Astrocyte (in vitro differentiated cells and primary cell): ENCODE data around the gene DUSP23.

Source experiments
- CTCF ChIP-seq: IDR thresholded peaks from 2 replicates; pipeline ENCODE4 v1.5.1; 2011; ENCODE audit warnings: low read depth, mild to moderate bottlenecking, inconsistent platforms, low read length, moderate library complexity; ENCODE audit not compliant: insufficient read depth
- EZH2 ChIP-seq: IDR thresholded peaks from 2 replicates; pipeline ENCODE4 v1.6.1; 2012; ENCODE audit warnings: mild to moderate bottlenecking, low read length, inconsistent platforms; ENCODE audit not compliant: insufficient read depth

- no peak for TF ChIP-seq CTCF
- TF ChIP-seq EZH2: no peak
Measured at GRCh38 chr1:159815926-159816325, 35.2 kb downstream of the DUSP23 start.
